GM21447 (cell line): ENCODE measurements around the gene SLC22A8.
A peak's percentile ranks its signal among the peaks of the same experiment; 100 is the strongest.
"Not testable (repeated sequence)": the region's sequence is repeated elsewhere in the genome, so short reads cannot be mapped to it uniquely, and the experiment has no call there.

ENCODE experiments used
- ATAC-seq: cut with Tn5 transposase; IDR thresholded peaks from one replicate; pipeline ENCODE4 v1.9.1; 2021; ENCODE audit not compliant: unreplicated experiment

SLC22A8 gene, protein sequence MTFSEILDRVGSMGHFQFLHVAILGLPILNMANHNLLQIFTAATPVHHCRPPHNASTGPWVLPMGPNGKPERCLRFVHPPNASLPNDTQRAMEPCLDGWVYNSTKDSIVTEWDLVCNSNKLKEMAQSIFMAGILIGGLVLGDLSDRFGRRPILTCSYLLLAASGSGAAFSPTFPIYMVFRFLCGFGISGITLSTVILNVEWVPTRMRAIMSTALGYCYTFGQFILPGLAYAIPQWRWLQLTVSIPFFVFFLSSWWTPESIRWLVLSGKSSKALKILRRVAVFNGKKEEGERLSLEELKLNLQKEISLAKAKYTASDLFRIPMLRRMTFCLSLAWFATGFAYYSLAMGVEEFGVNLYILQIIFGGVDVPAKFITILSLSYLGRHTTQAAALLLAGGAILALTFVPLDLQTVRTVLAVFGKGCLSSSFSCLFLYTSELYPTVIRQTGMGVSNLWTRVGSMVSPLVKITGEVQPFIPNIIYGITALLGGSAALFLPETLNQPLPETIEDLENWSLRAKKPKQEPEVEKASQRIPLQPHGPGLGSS

DNA sequence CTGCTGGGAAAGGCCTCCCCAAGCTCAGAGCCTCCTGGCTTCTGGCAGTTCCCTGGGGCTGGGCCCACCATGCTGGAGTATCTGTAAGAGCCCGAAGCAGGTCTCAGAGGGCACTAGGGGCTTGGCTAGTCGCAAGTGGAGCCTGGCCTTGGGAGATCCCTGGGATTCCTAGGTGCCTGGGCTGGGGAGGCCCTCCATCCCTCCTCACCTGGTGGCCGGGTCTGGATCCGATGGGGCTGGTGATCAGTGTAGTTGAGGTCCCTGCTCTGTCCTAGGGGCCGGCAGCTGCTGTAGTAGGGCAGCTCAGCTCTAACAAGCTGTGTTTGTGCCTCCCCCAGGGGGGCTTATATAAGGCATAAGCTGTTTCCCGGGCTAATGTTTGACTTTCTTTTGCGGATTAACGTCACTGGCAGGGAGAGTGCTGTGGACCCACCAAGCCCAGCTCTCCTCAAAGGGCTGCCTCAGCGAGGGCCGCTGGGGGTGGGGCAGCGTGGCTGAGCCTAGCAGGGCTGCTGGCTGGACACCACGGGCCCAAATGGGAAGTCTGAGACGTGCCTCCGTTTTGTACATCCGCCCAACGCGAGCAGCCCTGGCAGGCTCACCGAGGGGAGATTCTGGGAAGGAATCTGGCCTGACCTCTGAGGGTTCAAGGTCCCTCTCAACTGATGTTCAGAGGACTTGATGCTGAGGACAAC, at the start of gene SLC22A8:
Gene SLC22A8 (minus strand): TSS at position 321 of the 695 bp plus-strand sequence. CDS start 883 bp downstream, outside the sequence.
- no peak for ATAC-seq

GRCh38 chr11:63046203-63046602, 30.6 kb upstream of the SLC22A8 start:
- ATAC-seq: not testable (repeated sequence)

- no peak for ATAC-seq
Measured at GRCh38 chr11:63042596-63042995, 27.0 kb upstream of the SLC22A8 start.

DNA sequence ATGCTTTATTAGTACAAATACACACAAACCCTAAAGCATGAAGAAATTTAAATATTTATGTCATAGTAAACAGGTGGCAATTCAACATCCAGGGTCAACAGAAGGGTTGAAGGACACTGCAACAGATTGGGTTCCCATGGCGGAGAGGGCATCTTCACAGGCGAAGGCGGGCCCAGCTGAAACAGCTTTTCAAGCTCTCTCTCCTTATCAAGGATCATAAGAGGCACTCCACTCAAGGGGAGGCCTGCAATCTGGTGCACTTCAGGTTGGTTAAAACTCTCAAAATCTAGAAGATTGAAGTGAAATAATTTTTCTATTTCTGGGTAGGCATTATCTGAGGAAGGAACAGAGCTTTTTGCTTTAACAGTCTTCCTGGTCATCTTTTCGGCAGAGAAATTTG, 16.8 kb upstream of the SLC22A8 start:
- no peak for ATAC-seq

DNA sequence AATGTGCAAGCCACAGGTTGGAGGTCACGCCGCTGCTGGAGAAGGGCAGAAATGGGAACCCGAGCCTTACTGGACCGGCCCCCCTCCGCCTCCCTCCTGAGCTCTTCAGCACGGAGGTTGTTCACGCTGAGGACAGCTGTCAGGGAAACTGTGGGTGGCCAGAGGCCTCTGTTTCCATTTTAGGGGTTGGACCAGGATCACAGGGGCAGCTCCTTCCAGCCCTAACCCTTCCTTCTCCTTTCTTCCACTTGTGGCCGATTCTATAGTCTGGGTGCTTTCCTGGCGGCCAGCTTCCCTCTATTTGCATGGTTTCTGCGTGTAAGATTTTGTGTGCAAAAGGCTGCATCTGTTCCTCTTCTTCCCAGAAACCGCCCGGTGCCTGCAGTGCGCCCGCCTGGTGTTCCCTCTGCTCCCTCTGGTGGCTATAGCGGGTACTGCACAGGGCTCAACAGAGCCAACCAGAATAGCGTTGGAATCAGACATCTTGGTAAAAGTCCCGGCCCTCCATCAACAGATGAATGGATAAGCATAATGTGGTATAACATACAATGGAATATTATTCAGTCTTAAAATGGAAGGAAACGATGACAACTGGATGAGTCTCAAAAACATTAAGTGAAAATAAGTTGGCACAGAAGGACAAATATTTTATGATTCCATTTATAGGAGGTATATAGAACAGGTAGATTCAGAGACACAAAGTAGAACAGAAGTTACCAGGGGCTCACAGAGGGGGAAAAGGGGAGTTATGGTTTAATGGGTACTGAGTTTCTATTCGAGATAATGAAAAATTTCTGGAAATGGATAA, 8.4 kb upstream of the SLC22A8 start:
- peak; percentile 61 for ATAC-seq

GRCh38 chr11:63023222-63023814, 7.7 kb upstream of the SLC22A8 start:
- ATAC-seq: no peak

GRCh38 chr11:63022441-63022840, 6.8 kb upstream of the SLC22A8 start:
- no peak for ATAC-seq

DNA sequence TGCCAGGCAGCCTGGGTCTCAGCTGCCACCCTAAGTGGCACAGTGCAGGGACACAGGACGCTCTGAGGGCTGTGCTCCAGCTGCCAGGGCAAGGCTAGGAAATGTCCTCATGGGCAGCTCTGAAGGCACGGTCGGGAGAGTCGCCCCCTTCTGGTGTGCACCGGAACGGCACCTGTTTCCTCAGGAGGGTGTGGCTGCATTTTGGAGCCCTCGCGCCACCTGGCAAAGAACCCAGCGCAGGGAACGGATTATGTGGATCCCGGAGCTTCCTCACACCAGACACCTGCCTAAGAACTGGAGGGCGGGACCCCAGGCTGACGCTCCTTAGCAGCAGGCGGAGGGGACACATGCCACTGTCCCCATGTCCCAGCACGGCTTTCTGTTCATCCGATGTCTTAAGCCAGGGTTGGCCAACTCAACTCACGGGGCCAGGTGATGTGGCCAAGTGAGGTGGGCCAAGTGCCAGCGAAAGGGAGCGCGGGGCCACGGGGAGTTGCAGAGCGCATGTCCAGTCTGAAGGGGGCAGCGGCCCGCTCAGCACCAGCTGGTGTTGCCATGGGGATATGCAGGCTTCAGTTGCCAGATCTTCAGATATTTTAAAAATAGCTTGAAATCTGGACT, 5.1 kb upstream of the SLC22A8 start:
- no peak for ATAC-seq

DNA sequence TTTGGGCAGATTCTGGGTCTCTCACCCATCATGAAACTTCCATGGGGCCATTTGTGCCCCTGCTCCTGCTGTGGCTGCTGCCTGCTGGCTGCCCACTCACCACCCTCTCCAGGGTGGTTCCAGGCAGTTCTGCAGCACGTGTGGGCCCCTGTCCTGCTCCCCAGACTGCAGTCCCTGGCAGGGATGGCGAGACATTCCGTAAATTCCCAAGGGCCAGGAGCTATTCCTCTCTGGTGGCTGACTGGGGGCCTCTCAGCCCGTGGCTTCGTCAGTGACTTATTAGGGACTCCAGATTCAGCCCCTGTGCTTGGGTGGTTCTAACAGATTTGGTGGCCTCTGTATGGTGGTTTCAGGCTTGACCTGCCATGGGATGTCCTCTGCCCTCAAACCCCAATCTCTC, 3.9 kb upstream of the SLC22A8 start:
- no peak for ATAC-seq

GRCh38 chr11:63017306-63017974, 1.8 kb upstream of the SLC22A8 start:
- no peak for ATAC-seq

DNA sequence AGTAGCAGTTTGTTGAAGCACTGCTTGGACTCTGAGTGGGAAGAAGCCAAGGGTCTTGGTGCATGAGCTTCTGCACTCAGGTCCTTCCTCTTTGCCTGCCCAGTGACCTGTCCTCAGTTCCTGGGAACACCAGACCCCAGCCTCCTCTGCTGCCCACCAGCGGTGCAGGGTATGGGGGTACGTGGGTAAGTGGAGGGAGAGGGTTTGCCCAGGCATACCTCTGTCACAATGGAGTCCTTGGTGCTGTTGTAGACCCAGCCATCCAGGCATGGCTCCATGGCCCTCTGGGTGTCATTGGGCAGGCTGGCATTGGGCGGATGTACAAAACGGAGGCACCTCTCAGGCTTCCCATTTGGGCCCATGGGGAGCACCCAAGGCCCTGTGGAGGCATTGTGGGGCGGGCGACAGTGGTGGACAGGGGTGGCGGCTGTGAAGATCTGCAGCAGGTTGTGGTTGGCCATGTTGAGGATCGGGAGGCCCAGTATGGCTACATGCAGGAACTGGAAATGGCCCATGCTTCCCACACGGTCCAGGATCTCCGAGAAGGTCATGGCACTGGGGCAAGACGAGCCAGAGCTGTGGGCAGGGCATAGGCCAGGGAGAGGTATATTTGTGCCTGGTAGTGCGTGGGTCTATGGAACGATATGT, 1.1 kb downstream of the SLC22A8 start:
- no peak for ATAC-seq

GRCh38 chr11:63012839-63013238, 2.8 kb downstream of the SLC22A8 start:
- ATAC-seq: no peak

- no peak for ATAC-seq
Measured at GRCh38 chr11:63012430-63012829, 3.2 kb downstream of the SLC22A8 start.

DNA sequence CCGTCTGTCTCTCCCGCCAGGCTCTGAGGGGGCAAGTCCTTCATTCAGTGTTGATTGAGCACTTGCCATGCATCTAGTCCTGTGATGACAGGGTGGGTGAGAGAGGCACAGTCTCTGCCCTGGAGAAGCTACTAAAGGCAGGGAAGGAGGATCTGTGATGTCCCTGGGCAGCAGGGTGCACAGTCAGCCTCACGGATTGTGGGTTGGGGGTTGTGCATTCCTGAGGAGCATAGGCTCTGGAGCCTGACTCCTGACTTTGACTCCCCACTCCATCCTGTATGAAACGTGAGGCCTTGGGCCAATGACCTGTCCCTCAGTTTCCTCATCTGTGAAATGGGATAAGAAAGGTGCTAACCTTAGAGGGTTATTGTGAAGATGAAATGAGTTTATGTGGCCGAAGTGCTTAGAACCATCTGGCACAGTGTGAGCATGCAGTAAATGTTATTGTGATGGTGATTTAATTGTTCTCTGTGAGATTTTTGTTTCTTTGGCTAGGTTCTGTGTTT, 4.7 kb downstream of the SLC22A8 start:
- ATAC-seq: no peak

GRCh38 chr11:63007920-63008319, 7.7 kb downstream of the SLC22A8 start:
- ATAC-seq: no peak

DNA sequence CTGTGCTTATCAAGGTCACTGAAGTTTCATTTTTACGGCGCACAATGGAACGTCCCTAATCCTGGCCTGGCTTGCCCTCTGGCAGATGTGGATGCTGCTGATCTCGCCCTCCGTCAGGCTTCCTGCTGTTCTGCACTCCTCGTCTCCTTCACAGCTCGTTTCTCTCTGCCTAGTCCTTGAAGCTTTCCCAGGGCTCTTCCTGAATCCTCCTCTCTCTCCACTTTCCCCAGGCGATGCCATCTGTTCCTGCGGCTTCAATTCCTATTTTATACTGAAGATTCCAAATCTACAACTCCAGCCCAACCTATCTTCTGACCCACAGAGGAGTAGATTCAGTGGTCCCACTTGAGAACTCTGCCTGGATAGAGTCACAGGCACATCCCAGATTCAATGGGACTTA, 14.2 kb downstream of the SLC22A8 start:
- ATAC-seq: no peak

- ATAC-seq: no peak
Measured at GRCh38 chr11:62999649-63000048, 16.0 kb downstream of the SLC22A8 start.

- no peak for ATAC-seq
Measured at GRCh38 chr11:62999156-62999555, 16.5 kb downstream of the SLC22A8 start.

DNA sequence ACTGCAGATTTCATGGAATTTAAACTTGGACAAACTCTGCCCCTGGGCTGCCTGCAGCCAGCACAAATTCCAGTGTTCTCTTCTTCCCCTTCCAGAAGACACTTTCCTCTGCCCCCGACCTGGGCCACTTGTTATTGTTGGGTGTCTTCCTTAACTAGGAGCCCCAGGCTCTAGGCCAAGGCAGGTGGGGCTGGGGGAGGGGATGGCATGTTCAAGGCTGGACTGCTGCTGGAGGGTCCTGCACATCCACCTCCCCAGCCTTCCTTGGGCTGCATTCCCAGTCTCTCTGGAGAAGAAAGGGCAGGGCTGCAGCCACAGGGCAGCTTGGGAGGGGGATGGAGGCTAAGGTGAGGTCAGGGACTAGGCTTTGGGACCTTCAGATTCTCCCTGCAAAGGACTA, 19.4 kb downstream of the SLC22A8 start:
- no peak for ATAC-seq
